HEK293T (cell line): ENCODE measurements around the gene DRD5.

ENCODE experiments used
- BHLHE40 ChIP-seq: fragments of 450-650 bp; IDR thresholded peaks from 2 replicates; pipeline ENCODE4 v1.6.1; 2016; ENCODE audit warnings: mild to moderate bottlenecking, moderate library complexity, borderline replicate concordance
- CTBP1 ChIP-seq: fragments of 450-650 bp; IDR thresholded peaks from 2 replicates; pipeline ENCODE4 v1.6.1; 2016; ENCODE audit warnings: borderline replicate concordance
- ELF4 ChIP-seq: fragments of 450-650 bp; IDR thresholded peaks from 2 replicates; pipeline ENCODE4 v1.6.1; 2017; ENCODE audit warnings: antibody characterized with exemption
- FOXK2 ChIP-seq: fragments of 450-650 bp; IDR thresholded peaks from 2 replicates; pipeline ENCODE4 v1.6.1; 2016; ENCODE audit warnings: mild to moderate bottlenecking
- NFRKB ChIP-seq: fragments of 450-650 bp; IDR thresholded peaks from 2 replicates; pipeline ENCODE4 v1.6.1; 2016; ENCODE audit warnings: mild to moderate bottlenecking, moderate library complexity
- SUZ12 ChIP-seq: fragments of 450-650 bp; IDR thresholded peaks from 2 replicates; pipeline ENCODE4 v1.6.1; 2016; ENCODE audit warnings: mild to moderate bottlenecking
- TARDBP ChIP-seq: fragments of 450-650 bp; IDR thresholded peaks from 2 replicates; pipeline ENCODE4 v1.6.1; 2016
- TF ChIP-seq, protein P1 (sequence below): fragments of 450-650 bp; IDR thresholded peaks from 2 replicates; pipeline ENCODE4 v1.6.1; 2016

DNA sequence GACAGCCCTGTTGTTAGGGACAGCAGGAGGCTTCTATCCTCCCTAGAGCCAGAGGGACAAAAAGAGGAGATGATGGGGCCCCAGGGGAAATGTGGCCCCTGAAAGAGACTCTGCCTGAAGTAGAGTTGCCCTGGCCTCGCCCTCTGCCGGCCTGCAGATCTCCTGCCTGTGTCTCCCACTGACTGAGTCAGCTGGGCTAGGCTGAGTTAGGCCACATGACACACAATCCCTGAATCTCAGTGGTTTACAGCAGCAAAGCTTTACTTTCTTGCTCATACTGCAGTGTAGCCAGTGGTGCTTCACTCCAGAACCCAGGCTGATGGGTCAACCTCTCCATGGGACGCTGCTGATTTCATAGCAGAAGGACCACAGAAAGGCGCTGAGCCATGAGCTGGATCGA is 23.5 kb downstream of the DRD5 start:
- TF ChIP-seq BHLHE40 (no peak), ELF4 (no peak), SUZ12 (no peak), CTBP1 (no peak), TARDBP (no peak), FOXK2 (no peak), NFRKB (no peak)
- TF ChIP-seq, protein P1, sequence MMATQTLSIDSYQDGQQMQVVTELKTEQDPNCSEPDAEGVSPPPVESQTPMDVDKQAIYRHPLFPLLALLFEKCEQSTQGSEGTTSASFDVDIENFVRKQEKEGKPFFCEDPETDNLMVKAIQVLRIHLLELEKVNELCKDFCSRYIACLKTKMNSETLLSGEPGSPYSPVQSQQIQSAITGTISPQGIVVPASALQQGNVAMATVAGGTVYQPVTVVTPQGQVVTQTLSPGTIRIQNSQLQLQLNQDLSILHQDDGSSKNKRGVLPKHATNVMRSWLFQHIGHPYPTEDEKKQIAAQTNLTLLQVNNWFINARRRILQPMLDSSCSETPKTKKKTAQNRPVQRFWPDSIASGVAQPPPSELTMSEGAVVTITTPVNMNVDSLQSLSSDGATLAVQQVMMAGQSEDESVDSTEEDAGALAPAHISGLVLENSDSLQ = no peak
